ENCODE data around the gene ZFP91.
"Not testable (repeated sequence)": the region's sequence is repeated elsewhere in the genome, so short reads cannot be mapped to it uniquely, and the experiment has no call there.

Gene ZFP91

DNA sequence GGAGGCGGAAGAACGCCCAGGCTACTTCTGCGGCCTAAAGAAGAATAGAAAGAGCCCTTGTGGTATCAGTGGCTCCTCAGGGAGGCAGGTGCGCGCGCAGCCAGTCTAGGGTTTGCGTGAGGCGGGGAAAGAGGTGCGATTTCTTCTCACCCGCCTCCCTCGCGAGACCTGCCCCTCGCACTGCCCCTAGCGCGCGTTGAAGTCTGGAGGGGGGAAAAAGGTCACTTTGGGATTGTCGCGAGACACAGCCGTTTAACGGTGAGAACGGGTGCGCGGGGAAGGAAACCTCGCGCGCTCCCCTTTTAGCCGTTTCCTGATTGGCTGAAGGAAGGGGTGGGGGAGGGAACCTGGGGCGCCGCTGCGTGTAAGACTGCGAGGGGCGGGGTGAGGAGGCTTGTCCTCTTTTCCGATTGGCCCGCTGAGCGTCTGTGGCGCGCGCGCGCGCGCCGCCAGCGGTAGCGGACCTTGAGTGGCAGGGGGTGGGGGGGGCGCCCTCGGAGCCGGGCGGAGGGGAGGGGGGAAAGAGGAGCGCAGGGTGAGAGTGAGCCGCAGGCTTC lies at the start of gene ZFP91:
TSS of gene ZFP91 (plus strand) at position 429 of the 557 bp plus-strand sequence. CDS start 219 bp downstream, outside the sequence.
- Histone ChIP-seq H3K4me3 (ENCODE audit: low read length) (peak within 1 kb of the TSS; percentile 95), H3K9me3 (ENCODE audit: low read length) (no peaks in the 10 kb centered on the region), H3K27me3 (ENCODE audit: insufficient read depth, low read length) (no peaks in the 10 kb centered on the region), H2AFZ (ENCODE audit: low read depth, low read length) (peak within 1 kb of the TSS; percentile 76), H3K4me1 (ENCODE audit: insufficient read depth, low read length) (peaks cover 21% of the 10 kb centered on the region), H3K36me3 (ENCODE audit: insufficient read depth, low read length) (no peaks in the 10 kb centered on the region)

GRCh38 chr11:58530236-58530635 lies 48.6 kb upstream of the ZFP91 start:
- Histone ChIP-seq H3K4me1 (ENCODE audit: insufficient read depth, low read length) (no peaks in the 10 kb centered on the region), H3K36me3 (ENCODE audit: insufficient read depth, low read length) (no peaks in the 10 kb centered on the region), H3K9me3 (ENCODE audit: low read length) (peaks cover 6% of the 10 kb centered on the region), H3K27me3 (ENCODE audit: insufficient read depth, low read length) (no peaks in the 10 kb centered on the region), H3K4me3 (ENCODE audit: low read length) (no peak overlapping the region), H2AFZ (ENCODE audit: low read depth, low read length) (no peak overlapping the region)

- H3K4me1 ChIP-seq (ENCODE audit: insufficient read depth, low read length): no peaks in the 10 kb centered on the region
- no peaks in the 10 kb centered on the region for H3K27me3 ChIP-seq (ENCODE audit: insufficient read depth, low read length)
- no peak overlapping the region for H2AFZ ChIP-seq (ENCODE audit: low read depth, low read length)
- H3K4me3 ChIP-seq (ENCODE audit: low read length): no peak overlapping the region
- peaks cover 6% of the 10 kb centered on the region for H3K9me3 ChIP-seq (ENCODE audit: low read length)
- no peaks in the 10 kb centered on the region for H3K36me3 ChIP-seq (ENCODE audit: insufficient read depth, low read length)
Observed at GRCh38 chr11:58531865-58532341, 47.0 kb upstream of the ZFP91 start.

DNA sequence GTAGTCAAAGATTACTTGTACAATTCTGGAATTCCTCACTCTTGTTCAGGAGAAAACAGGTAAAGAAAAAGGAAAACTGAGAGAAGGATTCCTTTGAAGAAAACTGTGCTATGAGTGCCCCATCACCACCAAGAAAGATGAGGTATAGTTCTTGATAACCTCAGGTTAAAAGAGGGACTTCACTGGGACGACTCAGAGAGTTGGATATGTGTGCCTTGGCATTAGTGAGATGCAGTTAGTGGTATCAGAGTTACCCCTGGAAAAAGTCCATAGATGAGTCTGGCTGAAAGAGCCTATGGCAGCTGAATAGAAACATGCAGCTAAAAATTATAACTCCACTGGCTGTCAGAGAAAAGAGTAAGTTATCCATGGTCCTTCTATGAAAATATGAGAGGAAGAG lies 32.0 kb upstream of the ZFP91 start:
- Histone ChIP-seq H2AFZ (ENCODE audit: low read depth, low read length) (no peak overlapping the region), H3K4me3 (ENCODE audit: low read length) (no peak overlapping the region), H3K9me3 (ENCODE audit: low read length) (no peaks in the 10 kb centered on the region), H3K4me1 (ENCODE audit: insufficient read depth, low read length) (no peaks in the 10 kb centered on the region), H3K36me3 (ENCODE audit: insufficient read depth, low read length) (peaks cover 20% of the 10 kb centered on the region), H3K27me3 (ENCODE audit: insufficient read depth, low read length) (no peaks in the 10 kb centered on the region)

DNA sequence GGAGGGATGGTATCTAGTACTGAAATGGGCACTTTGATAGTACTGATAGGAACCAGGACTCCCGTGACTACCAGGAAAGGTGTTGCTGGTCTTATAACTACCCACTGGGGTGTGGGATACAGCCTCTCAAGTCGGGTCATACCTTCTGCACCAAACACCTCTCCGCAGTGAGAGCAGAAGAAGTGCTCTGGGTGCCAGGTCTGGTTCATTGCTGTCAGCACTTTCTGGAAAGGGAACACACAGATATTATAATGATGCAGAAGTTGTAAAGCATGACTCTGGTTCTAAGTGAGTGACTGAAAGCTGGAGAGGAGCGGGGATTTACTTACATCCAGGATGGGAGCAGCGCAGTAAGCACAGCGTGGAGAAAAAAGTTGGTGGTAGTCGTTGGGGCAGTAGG lies 29.2 kb upstream of the ZFP91 start:
- Histone ChIP-seq H3K4me1 (ENCODE audit: insufficient read depth, low read length) (no peaks in the 10 kb centered on the region), H3K9me3 (ENCODE audit: low read length) (no peaks in the 10 kb centered on the region), H3K27me3 (ENCODE audit: insufficient read depth, low read length) (no peaks in the 10 kb centered on the region), H3K36me3 (ENCODE audit: insufficient read depth, low read length) (peaks cover 25% of the 10 kb centered on the region), H3K4me3 (ENCODE audit: low read length) (no peak overlapping the region), H2AFZ (ENCODE audit: low read depth, low read length) (no peak overlapping the region)

GRCh38 chr11:58560842-58561241 lies 18.0 kb upstream of the ZFP91 start:
- H3K4me1 ChIP-seq (ENCODE audit: insufficient read depth, low read length): peaks cover 19% of the 10 kb centered on the region
- peak overlapping the region; percentile 62 for H2AFZ ChIP-seq (ENCODE audit: low read depth, low read length)
- H3K4me3 ChIP-seq (ENCODE audit: low read length): no peak overlapping the region
- H3K36me3 ChIP-seq (ENCODE audit: insufficient read depth, low read length): no peaks in the 10 kb centered on the region
- H3K9me3 ChIP-seq (ENCODE audit: low read length): no peaks in the 10 kb centered on the region
- no peaks in the 10 kb centered on the region for H3K27me3 ChIP-seq (ENCODE audit: insufficient read depth, low read length)

DNA sequence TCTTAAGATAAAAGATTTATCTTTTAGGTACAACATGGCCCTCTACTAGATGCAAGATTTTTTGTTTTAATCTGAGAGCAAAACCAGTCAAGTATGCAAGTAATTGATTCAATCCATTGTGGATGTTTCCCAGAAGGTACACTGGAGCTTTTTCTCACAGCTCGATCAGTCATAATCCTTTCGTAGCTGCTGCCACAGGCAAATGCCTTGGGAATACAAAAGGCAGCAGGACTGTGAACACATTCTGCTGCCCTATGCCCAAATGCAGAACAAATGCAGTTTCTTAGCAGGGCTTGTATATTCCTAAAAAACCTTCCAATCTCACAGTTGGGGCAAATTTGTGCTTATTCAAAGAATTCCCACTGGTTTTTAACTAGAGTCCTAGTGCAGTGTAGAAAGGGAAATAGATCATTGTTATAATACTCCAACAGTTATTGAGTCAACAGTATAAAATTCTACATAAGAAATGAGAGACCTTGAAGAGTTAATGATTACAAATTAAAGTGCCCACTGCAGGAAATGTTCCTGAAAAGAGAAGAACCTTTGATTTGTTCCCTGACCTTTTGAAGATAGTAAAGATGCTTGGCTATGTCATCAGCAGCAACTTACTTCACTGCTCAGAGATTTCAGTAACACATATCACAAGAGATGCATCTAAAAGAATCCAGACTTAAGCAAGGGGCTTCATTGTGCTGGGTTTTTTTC lies 17.3 kb upstream of the ZFP91 start:
- H2AFZ ChIP-seq (ENCODE audit: low read depth, low read length): peak overlapping the region; percentile 62
- no peaks in the 10 kb centered on the region for H3K27me3 ChIP-seq (ENCODE audit: insufficient read depth, low read length)
- no peaks in the 10 kb centered on the region for H3K9me3 ChIP-seq (ENCODE audit: low read length)
- H3K4me1 ChIP-seq (ENCODE audit: insufficient read depth, low read length): peaks cover 19% of the 10 kb centered on the region
- no peak overlapping the region for H3K4me3 ChIP-seq (ENCODE audit: low read length)
- H3K36me3 ChIP-seq (ENCODE audit: insufficient read depth, low read length): no peaks in the 10 kb centered on the region

DNA sequence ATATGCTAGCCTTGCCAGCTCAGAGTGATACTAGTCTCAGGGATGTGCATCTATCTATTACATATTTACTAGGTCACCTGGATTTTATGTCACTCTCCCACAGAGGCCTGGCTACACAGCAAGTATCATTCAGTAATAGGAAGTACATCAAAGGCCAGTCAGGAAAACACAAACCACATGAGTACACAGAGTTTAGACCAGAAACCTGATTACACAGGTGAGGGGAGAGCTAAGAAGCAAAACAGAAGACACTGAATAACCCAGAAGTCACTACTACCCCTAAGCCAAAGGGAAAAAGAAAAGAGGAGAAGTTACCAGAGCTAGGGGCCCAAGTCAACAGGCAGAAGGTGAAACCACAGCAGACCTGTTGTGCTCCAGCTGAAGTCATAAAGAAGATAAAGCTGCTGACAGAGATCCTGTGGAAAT lies 16.5 kb upstream of the ZFP91 start:
- Histone ChIP-seq H3K9me3 (ENCODE audit: low read length) (no peaks in the 10 kb centered on the region), H3K4me1 (ENCODE audit: insufficient read depth, low read length) (peaks cover 19% of the 10 kb centered on the region), H2AFZ (ENCODE audit: low read depth, low read length) (no peak overlapping the region), H3K27me3 (ENCODE audit: insufficient read depth, low read length) (no peaks in the 10 kb centered on the region), H3K36me3 (ENCODE audit: insufficient read depth, low read length) (no peaks in the 10 kb centered on the region), H3K4me3 (ENCODE audit: low read length) (no peak overlapping the region)

- Histone ChIP-seq H3K9me3 (ENCODE audit: low read length) (no peaks in the 10 kb centered on the region), H3K27me3 (ENCODE audit: insufficient read depth, low read length) (no peaks in the 10 kb centered on the region), H3K4me1 (ENCODE audit: insufficient read depth, low read length) (peaks cover 19% of the 10 kb centered on the region), H3K4me3 (ENCODE audit: low read length) (no peak overlapping the region), H2AFZ (ENCODE audit: low read depth, low read length) (no peak overlapping the region), H3K36me3 (ENCODE audit: insufficient read depth, low read length) (peaks cover 5% of the 10 kb centered on the region)
Observed at GRCh38 chr11:58564231-58564630, 14.6 kb upstream of the ZFP91 start.

GRCh38 chr11:58567889-58568512 lies 10.9 kb upstream of the ZFP91 start:
- no peaks in the 10 kb centered on the region for H3K4me1 ChIP-seq (ENCODE audit: insufficient read depth, low read length)
- H2AFZ ChIP-seq (ENCODE audit: low read depth, low read length): no peak overlapping the region
- H3K4me3 ChIP-seq (ENCODE audit: low read length): no peak overlapping the region
- H3K27me3 ChIP-seq (ENCODE audit: insufficient read depth, low read length): no peaks in the 10 kb centered on the region
- no peaks in the 10 kb centered on the region for H3K9me3 ChIP-seq (ENCODE audit: low read length)
- H3K36me3 ChIP-seq (ENCODE audit: insufficient read depth, low read length): peaks cover 10% of the 10 kb centered on the region

DNA sequence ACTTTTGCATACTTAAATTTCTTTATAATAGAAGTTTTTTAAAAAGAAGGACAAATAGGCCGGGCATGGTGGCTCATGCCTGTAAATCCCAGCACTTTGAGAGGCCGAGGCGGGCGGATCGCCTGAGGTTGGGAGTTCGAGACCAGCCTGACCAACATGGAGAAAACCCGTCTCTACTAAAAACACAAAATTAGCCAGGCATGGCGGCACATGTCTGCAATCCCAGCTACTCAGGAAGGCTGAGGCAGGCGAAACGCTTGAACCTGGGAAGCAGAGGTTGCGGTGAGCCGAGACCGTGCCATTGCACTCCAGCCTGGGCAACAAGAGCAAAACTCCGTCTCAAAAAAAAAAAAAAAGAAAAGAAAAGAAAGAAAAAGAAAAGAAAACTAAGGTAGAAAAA lies 6.0 kb upstream of the ZFP91 start:
- not testable (repeated sequence) for H2AFZ ChIP-seq (ENCODE audit: low read depth, low read length); H3K9me3 ChIP-seq (ENCODE audit: low read length); H3K4me3 ChIP-seq (ENCODE audit: low read length); H3K27me3 ChIP-seq (ENCODE audit: insufficient read depth, low read length)
- Histone ChIP-seq H3K4me1 (ENCODE audit: insufficient read depth, low read length) (peaks cover 13% of the 10 kb centered on the region), H3K36me3 (ENCODE audit: insufficient read depth, low read length) (peaks cover 10% of the 10 kb centered on the region)

DNA sequence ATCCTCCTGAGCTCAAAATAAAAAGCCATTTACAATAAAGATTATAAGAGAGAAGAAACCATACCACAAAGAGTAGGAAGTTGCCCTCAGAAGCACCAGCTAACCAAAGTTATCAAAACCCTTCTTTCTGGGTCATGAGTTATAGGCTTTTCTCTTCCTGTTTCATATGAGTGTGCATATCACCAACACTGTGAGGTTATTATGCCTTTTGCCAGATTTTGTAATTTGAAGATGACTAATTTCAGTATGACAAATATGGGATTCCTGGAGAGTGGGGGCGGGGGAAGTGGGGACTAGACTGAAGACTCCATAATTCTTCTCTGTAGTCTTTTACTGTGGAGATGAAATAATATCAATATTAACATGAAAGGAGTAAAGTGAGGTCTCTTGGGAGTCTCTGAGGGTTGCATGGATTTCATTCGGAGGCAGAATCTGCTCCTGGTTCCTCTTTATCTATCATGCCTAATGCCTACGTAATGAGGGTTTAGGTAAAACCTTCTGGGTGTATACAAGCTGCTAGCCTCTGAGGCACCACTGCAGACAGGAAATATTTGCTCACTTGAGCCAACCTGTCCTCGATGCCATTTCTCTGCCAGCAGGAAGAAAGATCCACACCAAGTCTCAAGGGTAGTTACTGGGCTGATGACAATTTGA lies 5.3 kb upstream of the ZFP91 start:
- no peaks in the 10 kb centered on the region for H3K9me3 ChIP-seq (ENCODE audit: low read length)
- peaks cover 13% of the 10 kb centered on the region for H3K4me1 ChIP-seq (ENCODE audit: insufficient read depth, low read length)
- H2AFZ ChIP-seq (ENCODE audit: low read depth, low read length): no peak overlapping the region
- no peaks in the 10 kb centered on the region for H3K27me3 ChIP-seq (ENCODE audit: insufficient read depth, low read length)
- no peak overlapping the region for H3K4me3 ChIP-seq (ENCODE audit: low read length)
- H3K36me3 ChIP-seq (ENCODE audit: insufficient read depth, low read length): peaks cover 10% of the 10 kb centered on the region

GRCh38 chr11:58574881-58575280 lies 4.0 kb upstream of the ZFP91 start:
- Histone ChIP-seq H2AFZ (ENCODE audit: low read depth, low read length) (no peak overlapping the region), H3K27me3 (ENCODE audit: insufficient read depth, low read length) (no peaks in the 10 kb centered on the region), H3K4me3 (ENCODE audit: low read length) (no peak overlapping the region), H3K36me3 (ENCODE audit: insufficient read depth, low read length) (peaks cover under 1% of the 10 kb centered on the region), H3K4me1 (ENCODE audit: insufficient read depth, low read length) (peaks cover 13% of the 10 kb centered on the region), H3K9me3 (ENCODE audit: low read length) (no peaks in the 10 kb centered on the region)
